Nasal cavity respiratory epithelium epithelial cell of viscerocranial mucosa (primary cell): Measurements from ENCODE around the gene ADCY2. TPM values are rescaled to one million over a fixed set of nuclear protein-coding genes. Genes with fewer than 3 reads are reported as not detected.

Source experiments
- total RNA-seq: library from RNA; depleted of rRNA; stranded (reverse); fragments of >200 nt; gene quantifications from 2 replicates; pipeline ENCODE4 v1.2.3, GENCODE V29; 2014

The ADCY2 gene
- total RNA-seq: under 0.01 and 0.07 TPM in 2 replicates

GRCh38 chr5:7395947-7396712 lies at the start of gene ADCY2:
Gene ADCY2, plus strand, starts transcription at chr5:7396138. Its CDS starts 159 bp downstream, at chr5:7396297.

GRCh38 chr5:7850395-7851239 lies 454.7 kb downstream of the ADCY2 start, which contains the start of gene CFAP90:
Gene CFAP90, minus strand, starts transcription at chr5:7851133. Its CDS starts 112 bp downstream, at chr5:7851021.

GRCh38 chr5:7868773-7869473 lies 473.0 kb downstream of the ADCY2 start, which contains the start of the genes FASTKD3 and MTRR:
Gene FASTKD3, minus strand, starts transcription at chr5:7869031. Its CDS starts 948 bp downstream, at chr5:7868083.
Gene MTRR, plus strand, starts transcription at chr5:7869148. Its CDS starts 1,647 bp downstream, at chr5:7870795.

